DND-41 (cell line): ENCODE results near the gene MB21D2.

Experiments
- ATAC-seq: fragments of 200-7000 bp; cut with Tn5 transposase; 3 replicates; pipeline ENCODE4 v1.9.1; 2021; ENCODE audit warnings: low read depth; ENCODE audit not compliant: insufficient read depth
- DNase-seq: peaks from one replicate; pipeline ENCODE4 v3.0.0-alpha.2; 2020
- H2AFZ ChIP-seq: 2 replicates; pipeline ENCODE4 v1.6.0; 2012; ENCODE audit warnings: low read depth, low read length
- H3K27ac ChIP-seq: 2 replicates; pipeline ENCODE4 v1.5.1; 2012; ENCODE audit warnings: low read length, inconsistent platforms
- H3K27me3 ChIP-seq: fragments of 200-600 bp; sonication (generic); 2 replicates; pipeline ENCODE4 v1.6.0; 2012; ENCODE audit warnings: low read length, mild to moderate bottlenecking, inconsistent platforms; ENCODE audit not compliant: insufficient read depth, poor library complexity
- H3K36me3 ChIP-seq: 2 replicates; pipeline ENCODE4 v1.5.1; 2012; ENCODE audit warnings: low read length, inconsistent platforms; ENCODE audit not compliant: insufficient read depth
- H3K4me1 ChIP-seq: 2 replicates; pipeline ENCODE4 v1.5.1; 2012; ENCODE audit warnings: mild to moderate bottlenecking, low read length; ENCODE audit not compliant: insufficient read depth
- H3K4me2 ChIP-seq: 2 replicates; pipeline ENCODE4 v1.6.0; 2012; ENCODE audit warnings: mild to moderate bottlenecking, moderate library complexity, low read length, inconsistent platforms; ENCODE audit not compliant: insufficient read depth
- H3K4me3 ChIP-seq, 2 experiments: fragments of 200-600 bp in 1 of 2; shearing (Covaris generic) in 1 of 2; 2 replicates each; pipeline ENCODE4 v1.5.1; 2012 to 2016; ENCODE audit warnings: inconsistent platforms in 2 of 2, low read length in 2 of 2, mild to moderate bottlenecking in 2 of 2, low read depth in 1 of 2, moderate library complexity in 1 of 2
- H3K79me2 ChIP-seq: 2 replicates; pipeline ENCODE4 v1.6.0; 2012; ENCODE audit warnings: low read length, inconsistent platforms; ENCODE audit not compliant: insufficient read depth
- H3K9ac ChIP-seq: 2 replicates; pipeline ENCODE4 v1.6.0; 2012; ENCODE audit warnings: low read depth, mild to moderate bottlenecking, inconsistent platforms, low read length, moderate library complexity
- H3K9me3 ChIP-seq: 2 replicates; pipeline ENCODE4 v1.5.1; 2012; ENCODE audit warnings: low read length, moderate library complexity, mild to moderate bottlenecking, inconsistent platforms; ENCODE audit not compliant: insufficient read depth, severe bottlenecking
- H4K20me1 ChIP-seq: 2 replicates; pipeline ENCODE4 v1.6.0; 2012; ENCODE audit warnings: low read length; ENCODE audit not compliant: insufficient read depth
- EZH2 ChIP-seq: IDR thresholded peaks from 3 replicates; pipeline ENCODE4 v1.6.1; 2012; ENCODE audit warnings: borderline replicate concordance, low read depth, mild to moderate bottlenecking, moderate library complexity, low read length, inconsistent platforms; ENCODE audit not compliant: severe bottlenecking
- TF ChIP-seq, protein P1 (sequence below): IDR thresholded peaks from 2 replicates; pipeline ENCODE4 v1.5.1; 2012; ENCODE audit warnings: borderline replicate concordance, low read length, moderate library complexity, mild to moderate bottlenecking; ENCODE audit not compliant: poor library complexity, severe bottlenecking; ENCODE audit errors: extremely low read depth

The MB21D2 gene

DNA sequence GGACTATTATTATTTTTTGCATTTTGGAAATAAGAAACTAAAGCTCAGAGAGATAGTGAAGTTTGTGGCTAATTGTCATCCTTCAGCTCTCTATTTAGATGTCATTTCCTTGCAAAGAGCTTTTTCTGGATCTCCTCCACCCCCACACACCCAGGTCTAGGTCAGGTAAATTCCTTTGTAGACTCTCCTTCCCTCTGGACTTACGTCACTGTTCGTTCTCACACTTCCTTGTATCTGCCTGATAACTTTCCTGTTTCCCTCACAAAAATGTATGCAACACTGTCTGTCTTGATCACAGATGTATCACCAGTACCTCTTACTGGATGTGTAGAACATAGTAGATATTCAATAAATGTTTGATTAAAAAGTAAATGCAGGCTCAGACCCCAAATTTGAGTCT, 6.1 kb upstream of the MB21D2 start:
- no peak overlapping the region for H3K4me2 ChIP-seq
- peaks cover 8% of the 10 kb centered on the region for H3K27me3 ChIP-seq
- no peak overlapping the region for H3K9ac ChIP-seq
- H3K4me1 ChIP-seq, result no peaks in the 10 kb centered on the region
- no peak for DNase-seq
- H3K36me3 ChIP-seq, result no peaks in the 10 kb centered on the region
- no peak overlapping the region for H3K4me3 ChIP-seq
- no peak for ATAC-seq
- no peak overlapping the region for H2AFZ ChIP-seq
- TF ChIP-seq EZH2, result no peak
- TF ChIP-seq, protein P1, sequence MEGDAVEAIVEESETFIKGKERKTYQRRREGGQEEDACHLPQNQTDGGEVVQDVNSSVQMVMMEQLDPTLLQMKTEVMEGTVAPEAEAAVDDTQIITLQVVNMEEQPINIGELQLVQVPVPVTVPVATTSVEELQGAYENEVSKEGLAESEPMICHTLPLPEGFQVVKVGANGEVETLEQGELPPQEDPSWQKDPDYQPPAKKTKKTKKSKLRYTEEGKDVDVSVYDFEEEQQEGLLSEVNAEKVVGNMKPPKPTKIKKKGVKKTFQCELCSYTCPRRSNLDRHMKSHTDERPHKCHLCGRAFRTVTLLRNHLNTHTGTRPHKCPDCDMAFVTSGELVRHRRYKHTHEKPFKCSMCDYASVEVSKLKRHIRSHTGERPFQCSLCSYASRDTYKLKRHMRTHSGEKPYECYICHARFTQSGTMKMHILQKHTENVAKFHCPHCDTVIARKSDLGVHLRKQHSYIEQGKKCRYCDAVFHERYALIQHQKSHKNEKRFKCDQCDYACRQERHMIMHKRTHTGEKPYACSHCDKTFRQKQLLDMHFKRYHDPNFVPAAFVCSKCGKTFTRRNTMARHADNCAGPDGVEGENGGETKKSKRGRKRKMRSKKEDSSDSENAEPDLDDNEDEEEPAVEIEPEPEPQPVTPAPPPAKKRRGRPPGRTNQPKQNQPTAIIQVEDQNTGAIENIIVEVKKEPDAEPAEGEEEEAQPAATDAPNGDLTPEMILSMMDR, result no peak
- no peaks in the 10 kb centered on the region for H3K9me3 ChIP-seq
- no peaks in the 10 kb centered on the region for H4K20me1 ChIP-seq
- H3K79me2 ChIP-seq, result no peaks in the 10 kb centered on the region
- no peak overlapping the region for H3K27ac ChIP-seq

DNA sequence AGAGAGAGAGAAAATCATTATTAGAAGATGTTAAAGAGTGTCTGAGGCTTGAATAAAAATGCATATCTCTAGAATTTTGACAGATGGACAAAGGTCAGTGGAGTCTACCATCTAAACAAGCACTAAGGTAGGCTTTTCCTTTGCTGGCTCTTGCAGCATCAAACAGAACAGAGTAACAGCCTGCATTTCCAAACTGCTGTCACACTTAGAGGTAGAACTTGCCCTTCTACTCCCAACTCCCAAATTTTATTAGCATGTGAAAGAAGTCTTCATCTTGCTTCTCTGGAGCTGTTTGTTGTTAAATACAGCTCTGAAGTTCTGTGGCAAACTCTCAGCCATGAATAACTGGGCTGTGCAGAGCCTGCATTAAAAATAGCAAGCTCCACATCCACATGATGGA, 4.1 kb upstream of the MB21D2 start:
- Histone ChIP-seq H3K4me3 (no peak overlapping the region), H3K9me3 (no peaks in the 10 kb centered on the region), H3K9ac (no peak overlapping the region), H4K20me1 (no peaks in the 10 kb centered on the region), H3K36me3 (no peaks in the 10 kb centered on the region), H3K79me2 (no peaks in the 10 kb centered on the region), H3K27me3 (peaks cover 20% of the 10 kb centered on the region), H3K4me2 (no peak overlapping the region), H3K4me1 (no peaks in the 10 kb centered on the region), H3K27ac (no peak overlapping the region), H2AFZ (no peak overlapping the region)
- no peak for TF ChIP-seq EZH2
- TF ChIP-seq, protein P1, result no peak
- DNase-seq (no peak), ATAC-seq (no peak)

DNA sequence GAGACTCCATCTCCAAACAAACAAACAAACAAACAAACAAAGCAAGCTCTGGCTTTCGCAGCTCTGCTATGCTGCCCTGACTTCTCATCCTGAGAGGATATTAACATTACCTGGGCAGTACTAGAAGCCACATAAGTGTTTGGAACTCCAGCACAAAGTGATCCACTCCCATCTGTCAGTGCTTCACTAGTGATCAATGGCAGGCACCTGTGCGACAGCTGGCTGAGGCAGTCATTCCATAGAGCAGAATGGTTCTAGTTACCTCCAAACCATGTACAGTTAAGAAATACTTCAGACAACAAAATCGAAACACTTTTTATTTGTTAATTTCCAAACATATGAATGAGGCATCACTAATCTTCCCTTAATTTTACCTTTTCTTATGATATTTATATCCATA, 2.8 kb upstream of the MB21D2 start:
- DNase-seq (no peak), ATAC-seq (no peak)
- Histone ChIP-seq H3K27ac (no peak overlapping the region), H2AFZ (no peak overlapping the region), H3K79me2 (no peaks in the 10 kb centered on the region), H4K20me1 (no peaks in the 10 kb centered on the region), H3K9ac (no peak overlapping the region), H3K27me3 (peaks cover 30% of the 10 kb centered on the region), H3K4me1 (no peaks in the 10 kb centered on the region), H3K9me3 (no peaks in the 10 kb centered on the region), H3K4me3 (no peak overlapping the region), H3K36me3 (no peaks in the 10 kb centered on the region), H3K4me2 (no peak overlapping the region)
- TF ChIP-seq, protein P1, result no peak
- no peak for TF ChIP-seq EZH2

DNA sequence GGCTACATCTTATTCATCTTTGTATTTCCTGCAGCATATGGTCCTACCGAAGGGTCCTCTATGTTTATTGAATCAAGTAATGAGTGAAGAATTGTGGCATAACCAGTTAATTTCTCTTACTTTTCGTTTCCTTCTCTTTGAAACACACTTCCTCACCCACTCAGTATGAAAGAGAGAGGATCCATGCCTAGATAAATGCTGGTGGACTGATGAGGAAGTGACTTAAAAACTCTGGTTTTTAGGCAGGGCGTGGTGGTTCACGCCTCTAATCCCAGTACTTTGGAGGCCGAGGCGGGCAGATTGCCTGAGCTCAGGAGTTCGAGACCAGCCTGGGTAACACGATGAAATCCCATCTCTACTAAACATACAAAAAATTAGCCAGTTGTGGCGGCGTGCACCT, 2.2 kb upstream of the MB21D2 start:
- H3K4me3 ChIP-seq, result no peak overlapping the region
- H3K9ac ChIP-seq, result no peak overlapping the region
- H3K9me3 ChIP-seq, result no peaks in the 10 kb centered on the region
- H3K27me3 ChIP-seq, result peaks cover 32% of the 10 kb centered on the region
- no peaks in the 10 kb centered on the region for H3K4me1 ChIP-seq
- no peak for TF ChIP-seq EZH2
- TF ChIP-seq, protein P1, result no peak
- no peaks in the 10 kb centered on the region for H3K79me2 ChIP-seq
- no peaks in the 10 kb centered on the region for H3K36me3 ChIP-seq
- ATAC-seq, result no peak
- no peak overlapping the region for H2AFZ ChIP-seq
- H4K20me1 ChIP-seq, result no peaks in the 10 kb centered on the region
- no peak overlapping the region for H3K27ac ChIP-seq
- DNase-seq, result no peak
- no peak overlapping the region for H3K4me2 ChIP-seq
